ENCODE measurements around the gene LTB. TPM values are rescaled to one million over a fixed set of nuclear protein-coding genes. Genes with fewer than 3 reads are reported as not detected.

Gene LTB
- total RNA-seq, 1 donor from 2014 or later, result 5.4 TPM

GRCh38 chr6:31567531-31568370 lies 14.5 kb downstream of the LTB start:
- Histone ChIP-seq H3K27ac (no peak overlapping the region), H3K27me3 (no peaks in the 10 kb centered on the region), H3K4me3 (no peak overlapping the region), H3K4me1 (no peaks in the 10 kb centered on the region), H3K9me3 (no peaks in the 10 kb centered on the region), H3K36me3 (no peaks in the 10 kb centered on the region)
- intact Hi-C loops (cut with DNase I), result no loop called here
- TF ChIP-seq CTCF (IDR thresholded peaks at IDR 0.05) (no peak), POLR2A (IDR thresholded peaks at IDR 0.05) (no peak), POLR2AphosphoS5 (IDR thresholded peaks at IDR 0.05; ENCODE audit: insufficient read depth in 1 of 2, low read depth in 1 of 2) (no peak)
- no peak for DNase-seq (ENCODE audit: extremely low spot score in 2 of 2)

GRCh38 chr6:31560697-31561058 lies 21.5 kb downstream of the LTB start:
- Histone ChIP-seq H3K4me3 (no peak overlapping the region), H3K27me3 (no peaks in the 10 kb centered on the region), H3K36me3 (peaks cover 0 to 31% of the 10 kb centered on the region in 2 donors), H3K9me3 (no peaks in the 10 kb centered on the region), H3K4me1 (peaks cover 23% of the 10 kb centered on the region), H3K27ac (peak overlapping the region; percentile 18)
- intact Hi-C loops (cut with DNase I), result no loop called here
- DNase-seq (ENCODE audit: extremely low spot score in 2 of 2), result no peak
- no peak for TF ChIP-seq POLR2A (IDR thresholded peaks at IDR 0.05)
- TF ChIP-seq CTCF (IDR thresholded peaks at IDR 0.05), result no peak
- no peak for TF ChIP-seq POLR2AphosphoS5 (IDR thresholded peaks at IDR 0.05; ENCODE audit: insufficient read depth in 1 of 2, low read depth in 1 of 2)

GRCh38 chr6:31559958-31560696 lies 22.1 kb downstream of the LTB start:
- Histone ChIP-seq H3K27ac (peak overlapping the region; percentile 18), H3K4me3 (no peak overlapping the region), H3K36me3 (peaks cover 0 to 31% of the 10 kb centered on the region in 2 donors), H3K9me3 (no peaks in the 10 kb centered on the region), H3K27me3 (no peaks in the 10 kb centered on the region), H3K4me1 (peaks cover 23% of the 10 kb centered on the region)
- no peak for DNase-seq (ENCODE audit: extremely low spot score in 2 of 2)
- TF ChIP-seq POLR2A (IDR thresholded peaks at IDR 0.05) (no peak), POLR2AphosphoS5 (IDR thresholded peaks at IDR 0.05; ENCODE audit: insufficient read depth in 1 of 2, low read depth in 1 of 2) (peak in 1 of 2 donors; percentile 59), CTCF (IDR thresholded peaks at IDR 0.05) (no peak)
- intact Hi-C loops (cut with DNase I), result no loop called here

GRCh38 chr6:31559606-31559957 lies 22.6 kb downstream of the LTB start:
- no peak overlapping the region for H3K4me3 ChIP-seq
- peak overlapping the region; percentile 18 for H3K27ac ChIP-seq
- intact Hi-C loops (cut with DNase I), result no loop called here
- no peaks in the 10 kb centered on the region for H3K9me3 ChIP-seq
- H3K4me1 ChIP-seq, result peaks cover 23% of the 10 kb centered on the region
- TF ChIP-seq POLR2A (IDR thresholded peaks at IDR 0.05) (no peak), CTCF (IDR thresholded peaks at IDR 0.05) (no peak), POLR2AphosphoS5 (IDR thresholded peaks at IDR 0.05; ENCODE audit: insufficient read depth in 1 of 2, low read depth in 1 of 2) (no peak)
- no peak for DNase-seq (ENCODE audit: extremely low spot score in 2 of 2)
- H3K27me3 ChIP-seq, result no peaks in the 10 kb centered on the region
- H3K36me3 ChIP-seq, result peaks cover 0 to 31% of the 10 kb centered on the region in 2 donors

All from vagina (tissue), 2 donors.